ENCODE data around the gene MAGEF1.

MAGEF1 gene

GRCh38 chr3:184757022-184757651, 45.3 kb upstream of the MAGEF1 start:
- H3K9me3 ChIP-seq (ENCODE audit: severe bottlenecking): no peaks in the 10 kb centered on the region
- DNase-seq: peak; percentile 67
- H3K27me3 ChIP-seq (ENCODE audit: insufficient read depth, low read depth, severe bottlenecking): no peaks in the 10 kb centered on the region
- peak overlapping the region; percentile 40 for H3K27ac ChIP-seq
- no peak overlapping the region for H3K4me3 ChIP-seq (ENCODE audit: low read depth, low read length)
- H3K36me3 ChIP-seq: no peaks in the 10 kb centered on the region
- no peak for TF ChIP-seq CTCF (IDR thresholded peaks at IDR 0.05; ENCODE audit: low read depth, low read length)

GRCh38 chr3:184756151-184757021, 44.5 kb upstream of the MAGEF1 start:
- Histone ChIP-seq H3K4me3 (ENCODE audit: low read depth, low read length) (no peak overlapping the region), H3K36me3 (no peaks in the 10 kb centered on the region), H3K27ac (peak overlapping the region; percentile 40), H3K27me3 (ENCODE audit: insufficient read depth, low read depth, severe bottlenecking) (no peaks in the 10 kb centered on the region), H3K9me3 (ENCODE audit: severe bottlenecking) (no peaks in the 10 kb centered on the region)
- DNase-seq: peak; percentile 61
- TF ChIP-seq CTCF (IDR thresholded peaks at IDR 0.05; ENCODE audit: low read depth, low read length): no peak

- Histone ChIP-seq H3K9me3 (ENCODE audit: severe bottlenecking) (no peaks in the 10 kb centered on the region), H3K36me3 (no peaks in the 10 kb centered on the region), H3K27ac (peak overlapping the region; percentile 40), H3K4me3 (ENCODE audit: low read depth, low read length) (no peak overlapping the region), H3K27me3 (ENCODE audit: insufficient read depth, low read depth, severe bottlenecking) (no peaks in the 10 kb centered on the region)
- TF ChIP-seq CTCF (IDR thresholded peaks at IDR 0.05; ENCODE audit: low read depth, low read length): no peak
- no peak for DNase-seq
Observed at GRCh38 chr3:184755315-184755731, 43.5 kb upstream of the MAGEF1 start.

GRCh38 chr3:184752361-184752760, 40.5 kb upstream of the MAGEF1 start:
- Histone ChIP-seq H3K27me3 (ENCODE audit: insufficient read depth, low read depth, severe bottlenecking) (no peaks in the 10 kb centered on the region), H3K36me3 (no peaks in the 10 kb centered on the region), H3K9me3 (ENCODE audit: severe bottlenecking) (no peaks in the 10 kb centered on the region), H3K27ac (no peak overlapping the region), H3K4me3 (ENCODE audit: low read depth, low read length) (no peak overlapping the region)
- TF ChIP-seq CTCF (IDR thresholded peaks at IDR 0.05; ENCODE audit: low read depth, low read length): no peak
- DNase-seq: no peak

- peak; percentile 31 for DNase-seq
- no peak overlapping the region for H3K4me3 ChIP-seq (ENCODE audit: low read depth, low read length)
- no peak for TF ChIP-seq CTCF (IDR thresholded peaks at IDR 0.05; ENCODE audit: low read depth, low read length)
- no peaks in the 10 kb centered on the region for H3K36me3 ChIP-seq
- H3K9me3 ChIP-seq (ENCODE audit: severe bottlenecking): no peaks in the 10 kb centered on the region
- peak overlapping the region; percentile 63 for H3K27ac ChIP-seq
- no peaks in the 10 kb centered on the region for H3K27me3 ChIP-seq (ENCODE audit: insufficient read depth, low read depth, severe bottlenecking)
Observed at GRCh38 chr3:184751204-184752040, 39.6 kb upstream of the MAGEF1 start.
